Heart left ventricle (tissue), 16 donors: ENCODE measurements around the gene CPLANE1. TPM values are rescaled to one million over a fixed set of nuclear protein-coding genes. Genes with fewer than 3 reads are reported as not detected.
"Not testable (repeated sequence)": the region's sequence is repeated elsewhere in the genome, so short reads cannot be mapped to it uniquely, and the experiment has no call there.

ENCODE experiments used
- ATAC-seq, 4 donors: fragments of 200-7000 bp; cut with Tn5 transposase; one replicate each; pipeline ENCODE4 v1.9.1; 2020 to 2022; ENCODE audit warnings: moderate library complexity in 4 of 4, mild to moderate bottlenecking in 3 of 4, moderate number of reproducible peaks in 1 of 4
- DNase-seq, 5 donors: peaks; one replicate each; pipeline ENCODE4 v3.0.0-alpha.2; 2020
- H3K27ac ChIP-seq, 12 donors: fragments of 200-600 bp; sonication (generic) in 4 of 12; one replicate each; pipeline versions ENCODE4 v1.5.0 to v1.8.0; 2016 to 2022; ENCODE audit warnings: mild to moderate bottlenecking in 2 of 12
- H3K27me3 ChIP-seq, 9 donors: fragments of 200-600 bp; sonication (generic) in 2 of 9; one replicate each; pipeline versions ENCODE4 v1.5.1 to v1.8.0; 2016 to 2022; ENCODE audit warnings: mild to moderate bottlenecking in 3 of 9
- H3K36me3 ChIP-seq, 9 donors: fragments of 200-600 bp; sonication (generic) in 2 of 9; one replicate each; pipeline versions ENCODE4 v1.5.0 to v1.8.0; 2018 to 2022; ENCODE audit warnings: mild to moderate bottlenecking in 2 of 9
- H3K4me1 ChIP-seq, 12 donors: fragments of 200-600 bp; sonication (generic) in 4 of 12; one replicate each; pipeline versions ENCODE4 v1.5.0 to v1.8.0; 2016 to 2022; ENCODE audit warnings: mild to moderate bottlenecking in 3 of 12
- H3K4me3 ChIP-seq, 12 donors: fragments of 200-600 bp; sonication (generic) in 4 of 12; one replicate each; pipeline versions ENCODE4 v1.5.0 to v1.8.0; 2017 to 2022; ENCODE audit warnings: mild to moderate bottlenecking in 9 of 12, moderate library complexity in 4 of 12
- H3K9me3 ChIP-seq, 12 donors: fragments of 200-600 bp; sonication (generic) in 4 of 12; one replicate each; pipeline versions ENCODE4 v1.5.0 to v1.8.0; 2016 to 2022; ENCODE audit warnings: mild to moderate bottlenecking in 1 of 12
- CTCF ChIP-seq, 12 donors: fragments of 200-600 bp; sonication (generic) in 4 of 12; IDR thresholded peaks; one replicate each; pipeline versions ENCODE4 v1.5.0 to v1.8.0; 2018 to 2022; ENCODE audit warnings: antibody characterized with exemption in 12 of 12, mild to moderate bottlenecking in 5 of 12
- POLR2A ChIP-seq, 2 donors: fragments of 450-650 bp; IDR thresholded peaks; one replicate each; pipeline ENCODE4 v1.6.1; 2017; ENCODE audit warnings: antibody characterized with exemption in 2 of 2, mild to moderate bottlenecking in 2 of 2, moderate library complexity in 2 of 2
- WGBS, 4 donors: extraction: QIAGEN DNeasy Blood & Tissue Kit in 2 of 4; methylation state at CpG; one replicate each; pipeline versions ENCODE4 v1.1.5 to v1.1.7; 2013 to 2018; 5-methylcytosine and 5-hydroxymethylcytosine counted together
- intact Hi-C, 10 donors: fragments of 100-400 bp; cut with DNase I; formaldehyde crosslinking; loops; one replicate each; pipeline versions ENCODE4 v1.11.1 to v1.14.2; 2022
- polyA plus RNA-seq, 2 donors: library from polyadenylated mRNA; stranded (reverse); fragments of 200-250 nt; gene quantifications; one replicate each; pipeline ENCODE4 v1.2.3, GENCODE V29; 2013
- total RNA-seq, 9 donors: library from RNA; depleted of rRNA in 2 of 9; stranded (reverse); fragments of >200 nt in 2 of 9; fragmentation: NEBNext Ultra II Directional in 3 of 9; extraction: Animal tissue kit (Norgen Biotek cat#: 25700) in 3 of 9; gene quantifications; one replicate each; pipeline versions ENCODE4 v1.1.0 to v1.2.4, GENCODE V29; 2016 to 2023
- donor health status: ischemic (EF 13 %, LVEDD 7.1; RV severe dilation, severe dysfunction).
- donor health status: healthy with polysubstance abuse.
- donor health status: DM: no; HTN: yes; CAD: no.
- donor health status: DM: no; HTN: no; CAD: no.
- donor health status: ischemic (EF 25% LVEDD 6.9; RV normal size, moderate dysfunction).
- donor health status: ischemic (EF 25% LVEDD 5.7; RV mildly dilated, moderate dysfunction).
- donor health status: healthy.
- donor health status: DM: yes; HTN: yes; CAD: no.
- donor health status: ischemic (EF 35%, LVEDD 5.7; RV mildly dilated, moderate dysfunction).
- donor health status: nonischemic (EF 11% LVEDD 7.7; RV severe dilation, severe dysfunction).
- donor health status: DM: yes; HTN: yes; CAD: no.
- donor health status: PGD.
- donor health status: ischemic (EF 29% LVEDD 5.4; RV normal size, mild dysfunction).
- donor health status: nonischemic (EF 23%, LVEDD 6.1; RV moderate dilation, normal function).

Gene CPLANE1
- total and polyA plus RNA-seq, 11 donors: 2.6 to 13.2 (median 9.3) TPM

DNA sequence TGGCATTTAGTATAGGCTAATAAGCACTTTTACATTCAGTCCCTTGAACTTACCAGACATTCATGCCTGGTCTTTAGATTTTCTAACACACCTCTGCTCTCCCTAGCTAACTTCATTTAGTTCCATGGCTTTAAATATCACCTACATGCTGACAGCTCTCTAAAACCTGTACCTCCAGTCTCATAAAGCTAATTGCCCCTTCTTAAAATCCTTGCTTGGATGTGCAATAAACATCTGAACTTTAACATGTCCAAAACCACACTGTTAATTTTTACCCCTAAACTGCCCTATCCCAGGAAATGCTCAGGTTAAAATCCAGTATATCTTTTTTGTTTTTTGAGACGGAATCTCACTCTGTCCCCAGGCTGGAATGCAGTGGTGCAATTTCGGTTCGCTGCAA lies 139.8 kb downstream of the CPLANE1 start:
- DNase-seq: no peak
- ATAC-seq: no peak
- Histone ChIP-seq H3K9me3 (peaks cover 0 to 3% (median 0%) of the 10 kb centered on the region in 12 donors), H3K27me3 (no peaks in the 10 kb centered on the region), H3K27ac (no peak overlapping the region), H3K4me3 (no peak overlapping the region), H3K36me3 (peaks cover 4 to 88% (median 59%) of the 10 kb centered on the region in 9 donors), H3K4me1 (peaks cover 0 to 14% (median 0%) of the 10 kb centered on the region in 12 donors)
- TF ChIP-seq CTCF (IDR thresholded peaks at IDR 0.05): no peak
- no peak for TF ChIP-seq POLR2A (IDR thresholded peaks at IDR 0.05)
- intact Hi-C loops: no loop called here
- 94 to 99% (median 98%) methylated on average over 3 of the region's 3 CpGs for WGBS, 4 donors

DNA sequence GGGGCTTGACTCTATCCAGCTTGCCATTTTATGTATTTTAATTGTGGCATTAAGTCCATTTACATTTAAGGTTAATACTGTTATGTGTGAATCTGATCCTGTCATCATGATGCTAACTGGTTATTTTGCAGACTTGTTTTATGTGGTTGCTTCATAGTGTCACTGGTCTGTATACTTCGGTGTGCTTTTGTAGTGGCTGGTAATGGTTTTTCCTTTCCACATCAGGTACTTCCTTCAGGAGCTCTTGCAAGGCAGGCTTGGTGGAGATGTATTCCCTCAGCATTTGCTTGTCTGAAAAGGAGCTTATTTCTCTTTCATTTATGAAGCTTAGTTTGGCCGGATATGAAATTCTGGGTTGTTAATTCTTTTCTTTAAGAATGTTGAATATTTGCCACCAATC lies 145.9 kb downstream of the CPLANE1 start:
- Histone ChIP-seq H3K4me1 (no peaks in the 10 kb centered on the region), H3K36me3 (peaks cover 4 to 58% (median 37%) of the 10 kb centered on the region in 9 donors), H3K9me3 (peaks cover 0 to 31% (median 17%) of the 10 kb centered on the region in 12 donors), H3K27me3 (no peaks in the 10 kb centered on the region), H3K27ac (no peak overlapping the region), H3K4me3 (no peak overlapping the region)
- ATAC-seq (no peak), DNase-seq (no peak)
- intact Hi-C loops: no loop called here
- no peak for TF ChIP-seq POLR2A (IDR thresholded peaks at IDR 0.05)
- TF ChIP-seq CTCF (IDR thresholded peaks at IDR 0.05): no peak
- WGBS, 4 donors: 94 to 100% (median 97%) methylated on average over 2 of the region's 2 CpGs

GRCh38 chr5:37099267-37099666 lies 149.9 kb downstream of the CPLANE1 start:
- ATAC-seq, H3K27me3 ChIP-seq, H3K4me1 ChIP-seq, intact Hi-C loops, H3K27ac ChIP-seq, H3K4me3 ChIP-seq, DNase-seq: not testable (repeated sequence)
- H3K36me3 ChIP-seq: peaks cover 0 to 19% (median 11%) of the 10 kb centered on the region in 9 donors
- WGBS, 4 donors: 98 to 99% (median 99%) methylated on average over 5 of the region's 5 CpGs
- peaks cover 0 to 62% (median 28%) of the 10 kb centered on the region in 12 donors for H3K9me3 ChIP-seq

DNA sequence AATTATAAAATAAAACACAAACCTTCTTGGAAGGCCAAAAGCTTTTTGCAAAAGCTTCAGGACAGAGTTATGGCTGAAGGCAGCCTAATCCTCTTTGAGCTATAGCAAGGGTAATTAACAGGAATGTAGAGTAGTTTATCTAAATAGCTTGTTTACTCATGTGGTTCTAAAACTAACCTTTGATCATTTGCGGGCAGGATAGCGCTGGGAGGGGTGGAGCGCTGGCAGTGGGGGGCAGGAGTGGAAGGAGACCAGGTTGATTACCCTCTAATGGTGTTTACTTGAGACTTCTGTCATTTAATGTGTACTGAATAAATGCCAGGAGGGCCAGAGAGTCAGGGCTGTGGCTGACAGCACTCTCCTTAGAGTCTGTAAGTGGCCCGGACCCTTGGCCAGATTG lies 155.4 kb downstream of the CPLANE1 start:
- H3K36me3 ChIP-seq, H3K27ac ChIP-seq, H3K4me3 ChIP-seq, DNase-seq, intact Hi-C loops, H3K4me1 ChIP-seq, H3K27me3 ChIP-seq, ATAC-seq: not testable (repeated sequence)
- peaks cover 0 to 37% (median 5%) of the 10 kb centered on the region in 12 donors for H3K9me3 ChIP-seq
- WGBS, 4 donors: 73 to 77% (median 76%) methylated on average over 3 to 4 of the region's 4 CpGs

DNA sequence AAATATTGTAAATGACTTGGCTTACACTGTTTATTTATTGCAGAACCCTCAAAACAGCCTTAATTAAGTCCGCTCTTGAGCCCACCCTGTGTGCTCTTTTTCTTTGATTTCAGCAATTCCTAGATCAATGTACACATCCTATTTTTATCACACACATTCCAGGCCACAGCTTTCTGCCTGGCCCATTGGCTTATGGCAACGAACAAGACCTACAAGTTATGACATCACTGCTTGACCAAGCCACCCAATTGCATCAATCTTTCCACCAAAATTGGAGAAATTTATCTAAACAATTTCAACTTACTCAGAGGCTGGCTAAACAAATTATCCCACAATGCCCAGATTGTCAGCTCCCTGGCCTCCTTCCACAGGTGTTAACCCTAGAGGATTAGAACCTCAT lies 158.4 kb downstream of the CPLANE1 start:
- 82 to 91% (median 86%) methylated on average over 2 of the region's 2 CpGs for WGBS, 4 donors
- no peak overlapping the region for H3K27ac ChIP-seq
- TF ChIP-seq CTCF (IDR thresholded peaks at IDR 0.05) (no peak), POLR2A (IDR thresholded peaks at IDR 0.05) (no peak)
- no peaks in the 10 kb centered on the region for H3K4me1 ChIP-seq
- peaks cover 0 to 5% (median 0%) of the 10 kb centered on the region in 9 donors for H3K36me3 ChIP-seq
- H3K27me3 ChIP-seq: no peaks in the 10 kb centered on the region
- ATAC-seq (no peak), DNase-seq (no peak)
- intact Hi-C loops: no loop called here
- no peak overlapping the region for H3K4me3 ChIP-seq
- H3K9me3 ChIP-seq: peaks cover 0 to 8% (median 0%) of the 10 kb centered on the region in 12 donors
